Activated CD8-positive, alpha-beta memory T cell treated with anti-CD3 and anti-CD28 coated beads, Interleukin-2, amount 50 U/mL, for 24 hours (primary cell): Measurements from ENCODE around the gene CCDC40.

ENCODE experiments used
- DNase-seq: peaks from one replicate; pipeline ENCODE4 v3.0.0-alpha.2; 2020; ENCODE audit errors: extremely low read depth

The CCDC40 gene

GRCh38 chr17:80000981-80001775, 35.3 kb upstream of the CCDC40 start:
- DNase-seq: no peak

DNA sequence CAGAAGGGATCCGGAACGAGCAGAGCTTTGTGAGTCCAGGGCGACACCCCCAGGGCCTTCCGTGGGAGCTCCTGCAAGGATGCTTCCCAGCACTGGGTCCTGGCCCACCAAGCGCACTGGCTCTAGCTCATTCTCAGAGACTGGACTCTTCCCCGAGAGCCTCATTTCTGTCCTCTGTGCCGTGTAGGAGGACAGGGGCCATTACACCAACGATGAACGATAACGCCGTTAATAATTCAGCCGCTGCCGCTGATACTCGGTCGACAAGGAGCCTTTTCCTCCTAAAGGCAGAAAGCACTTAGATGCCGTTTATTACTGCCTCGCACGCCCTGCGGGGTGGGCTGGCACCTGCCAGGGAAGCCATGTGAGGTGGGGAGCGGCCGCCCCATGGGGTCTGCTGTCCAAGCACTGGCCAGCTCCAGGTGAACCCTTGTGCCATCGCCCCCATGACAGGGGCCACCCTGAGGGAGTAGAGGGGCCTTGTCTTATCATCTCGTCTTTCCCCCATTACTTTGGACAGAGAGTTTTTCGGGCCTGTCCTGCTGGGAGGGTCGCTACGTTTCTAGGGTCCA, 34.3 kb upstream of the CCDC40 start:
- no peak for DNase-seq

DNA sequence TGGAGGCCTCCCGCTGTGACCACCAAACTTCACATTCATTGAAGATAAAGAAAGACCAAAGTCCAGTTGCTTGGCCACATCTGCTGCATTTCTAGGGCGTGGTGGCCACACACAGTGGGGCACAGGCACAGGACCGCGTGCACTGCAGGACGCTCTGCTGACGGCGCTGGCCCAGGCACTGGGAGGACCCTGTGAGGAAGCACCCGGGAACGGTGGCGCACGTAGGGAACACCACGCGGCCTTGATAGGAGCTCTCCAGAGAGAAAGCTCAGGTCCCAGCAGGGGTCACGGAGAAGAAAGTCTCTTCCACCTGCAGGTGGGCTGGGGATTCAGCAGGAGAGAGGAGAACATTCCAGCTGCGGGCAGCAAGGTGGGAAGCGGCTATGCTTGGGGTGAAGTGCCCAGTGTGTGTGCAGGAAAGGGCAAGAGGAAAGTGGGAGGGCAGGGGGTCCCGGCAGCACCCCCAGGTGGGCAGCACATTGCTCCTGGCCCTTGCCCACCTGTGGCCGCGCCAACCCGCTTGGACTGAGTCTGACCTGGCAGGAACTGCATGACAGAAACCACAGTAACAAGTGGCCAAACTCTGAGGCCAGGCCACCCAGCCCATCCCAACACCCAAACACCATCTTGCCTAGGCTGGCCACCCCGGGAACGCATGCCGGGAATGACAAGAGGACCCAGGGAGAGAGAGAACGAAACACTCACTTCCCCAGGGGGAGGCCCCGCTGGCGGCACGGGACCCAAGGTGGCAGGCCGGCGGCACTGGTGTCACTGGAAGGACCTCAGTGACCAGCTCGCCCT, 33.6 kb upstream of the CCDC40 start:
- no peak for DNase-seq

GRCh38 chr17:80003969-80004368, 32.5 kb upstream of the CCDC40 start:
- no peak for DNase-seq

DNA sequence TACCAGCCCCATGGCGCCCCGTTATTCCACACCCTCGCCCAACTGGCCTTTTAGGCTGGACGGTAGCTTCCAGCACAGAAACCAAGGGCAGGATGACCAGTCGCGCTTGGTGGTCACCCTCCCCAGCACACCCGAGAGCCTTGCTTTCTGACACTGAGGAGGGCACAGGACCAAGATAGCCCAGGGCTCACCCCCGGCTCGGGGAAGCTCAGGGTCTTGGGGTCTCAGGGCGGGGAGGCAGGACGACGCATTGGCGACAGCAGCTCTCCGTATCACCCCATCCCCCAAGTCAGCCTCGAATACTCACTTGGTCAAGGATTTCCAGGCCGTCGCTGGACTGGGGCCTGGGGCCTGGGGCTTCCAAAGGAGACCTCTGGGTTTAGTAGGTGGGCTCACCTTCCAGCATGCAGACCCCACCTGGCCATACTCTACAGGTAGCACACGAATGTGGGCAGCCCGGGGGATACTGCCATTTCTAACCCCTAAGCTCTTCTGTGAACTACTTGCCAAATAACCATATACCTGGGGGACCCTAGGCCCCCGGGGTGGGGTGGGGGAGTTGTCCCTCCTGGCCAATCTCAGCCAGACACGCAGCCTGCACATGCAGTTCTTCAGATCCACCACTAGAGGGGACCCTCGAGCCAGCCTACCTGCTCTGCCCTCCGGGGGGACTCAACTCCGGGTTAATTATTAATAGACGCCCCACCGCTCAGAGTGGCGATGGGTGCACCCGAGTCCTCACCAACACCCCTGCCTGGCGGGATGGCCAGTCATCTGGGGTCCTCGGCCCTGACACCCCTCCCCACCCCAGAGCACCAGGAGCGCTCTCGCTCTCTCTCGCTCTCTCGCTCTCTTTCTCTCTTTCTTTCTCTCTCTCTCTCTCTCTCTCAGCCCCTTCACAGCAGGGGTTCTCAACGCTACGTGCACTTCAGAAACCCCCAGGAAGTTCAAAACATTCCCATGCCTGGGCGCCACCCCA, 30.8 kb upstream of the CCDC40 start:
- no peak for DNase-seq

DNA sequence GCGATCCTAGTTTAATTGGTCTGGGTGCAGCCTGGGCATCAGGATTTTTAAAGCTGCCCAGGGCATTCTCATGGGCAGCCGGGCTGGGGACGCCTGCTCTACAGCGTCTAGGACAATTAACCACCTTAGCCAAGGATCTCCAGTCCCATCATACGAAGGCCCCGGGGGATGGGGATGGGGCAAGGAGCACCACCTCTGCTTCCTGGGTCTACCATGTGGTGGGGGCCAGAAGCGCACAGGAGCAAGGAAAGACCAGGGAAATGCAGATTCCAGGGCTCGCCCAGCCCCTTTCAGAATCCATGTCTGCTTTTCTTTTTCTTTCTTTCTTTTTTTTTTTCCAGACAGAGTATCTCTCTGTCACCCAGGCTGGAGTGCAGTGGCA, 30.1 kb upstream of the CCDC40 start:
- DNase-seq: no peak

DNA sequence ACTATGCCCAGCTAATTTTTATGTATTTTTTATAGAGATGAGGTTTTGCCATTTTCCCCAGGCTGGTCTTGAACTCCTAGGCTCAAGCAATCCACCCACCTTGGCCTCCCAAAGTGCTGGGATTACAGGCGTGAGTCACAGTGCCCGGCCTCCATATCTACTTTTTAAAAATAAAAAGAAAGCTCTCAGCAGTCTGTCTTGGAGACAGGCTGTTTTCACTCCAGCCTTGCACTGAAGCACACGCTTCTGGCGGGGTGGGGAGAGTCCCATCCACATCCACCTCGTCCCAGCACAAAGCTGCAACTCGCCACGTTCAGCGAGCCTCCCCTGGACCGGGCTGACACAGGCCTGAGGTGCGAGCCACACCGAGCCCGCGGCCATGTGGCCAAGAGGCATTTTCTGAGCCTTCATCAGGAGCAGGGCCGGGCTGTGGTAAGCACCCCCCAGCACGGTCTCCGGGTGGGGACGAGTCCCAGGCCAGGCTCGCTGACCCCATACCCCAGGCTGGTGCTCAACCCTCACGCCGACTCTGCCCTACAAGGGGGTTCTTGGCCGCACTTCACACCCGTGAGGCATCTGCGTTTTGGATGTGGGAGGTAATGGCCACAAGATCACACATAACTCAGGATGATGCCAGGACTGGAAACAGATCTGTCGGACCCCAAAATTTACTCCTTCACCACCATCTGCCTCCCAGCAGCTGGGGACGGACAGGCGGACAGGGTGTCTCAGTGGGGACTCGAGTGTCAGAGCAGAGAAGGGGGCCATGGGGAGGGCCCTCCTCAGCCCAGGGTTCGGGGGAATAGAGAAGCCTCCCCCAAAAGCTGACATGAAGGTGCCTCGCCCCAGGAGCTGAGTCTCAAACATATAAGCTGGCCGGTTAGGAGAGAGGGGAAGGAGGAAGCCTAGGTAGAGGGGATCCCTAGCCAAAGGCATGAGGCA, 29.4 kb upstream of the CCDC40 start:
- DNase-seq: no peak

DNA sequence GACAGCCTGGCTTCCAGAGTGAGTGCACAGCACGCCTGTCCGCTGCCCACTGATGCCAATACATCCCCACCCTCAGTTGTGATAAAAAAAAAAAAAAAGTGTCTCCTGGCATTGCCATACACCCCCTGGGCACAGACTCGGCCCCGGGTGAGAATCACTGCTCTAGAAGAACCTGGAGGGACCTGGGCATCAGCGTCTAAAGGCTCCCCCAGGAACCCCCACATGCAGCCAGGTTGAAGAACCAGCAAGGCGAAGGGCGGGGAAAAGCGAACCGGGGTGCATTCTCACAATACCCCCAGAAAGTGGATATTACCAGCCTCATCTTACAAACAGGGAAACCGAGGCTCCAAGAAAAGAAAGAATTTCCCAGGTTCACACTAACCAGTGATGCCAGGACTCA, 28.5 kb upstream of the CCDC40 start:
- DNase-seq: no peak

GRCh38 chr17:80008383-80008840, 28.0 kb upstream of the CCDC40 start:
- DNase-seq: peak; percentile 49

GRCh38 chr17:80008848-80009247, 27.6 kb upstream of the CCDC40 start:
- DNase-seq: no peak

GRCh38 chr17:80009391-80010282, 26.8 kb upstream of the CCDC40 start:
- no peak for DNase-seq

DNA sequence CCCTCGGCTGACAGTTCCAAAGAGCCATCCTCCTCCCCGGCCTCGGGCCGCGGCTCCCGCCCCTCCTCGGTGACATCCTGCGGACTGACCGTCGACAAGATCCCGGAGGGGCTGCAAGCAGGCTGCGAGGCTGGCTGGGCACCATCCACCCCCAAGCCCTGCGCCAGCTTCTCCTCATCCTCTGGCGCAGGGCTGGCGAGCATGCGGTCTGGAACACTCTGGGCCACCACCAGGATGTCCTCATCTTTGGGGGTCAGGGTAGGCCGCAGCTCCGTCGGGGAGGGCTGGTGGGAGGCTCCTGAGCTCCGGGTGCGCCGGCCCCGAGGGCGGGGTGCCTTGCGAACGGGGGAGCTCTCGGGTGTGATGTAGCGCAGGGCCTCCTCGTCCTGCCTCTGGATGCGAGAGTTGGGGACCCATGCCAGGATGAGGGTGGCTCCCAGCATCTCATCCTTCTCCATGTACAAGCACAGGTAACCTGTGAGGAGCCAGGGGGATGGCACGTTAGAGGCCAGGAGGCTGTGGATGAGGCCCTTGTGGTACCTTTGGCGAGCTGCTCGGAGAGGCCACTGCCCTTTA, 26.1 kb upstream of the CCDC40 start:
- DNase-seq: no peak

- no peak for DNase-seq
Measured at GRCh38 chr17:80011989-80012555, 24.4 kb upstream of the CCDC40 start.

GRCh38 chr17:80012765-80013741, 23.4 kb upstream of the CCDC40 start:
- no peak for DNase-seq

DNA sequence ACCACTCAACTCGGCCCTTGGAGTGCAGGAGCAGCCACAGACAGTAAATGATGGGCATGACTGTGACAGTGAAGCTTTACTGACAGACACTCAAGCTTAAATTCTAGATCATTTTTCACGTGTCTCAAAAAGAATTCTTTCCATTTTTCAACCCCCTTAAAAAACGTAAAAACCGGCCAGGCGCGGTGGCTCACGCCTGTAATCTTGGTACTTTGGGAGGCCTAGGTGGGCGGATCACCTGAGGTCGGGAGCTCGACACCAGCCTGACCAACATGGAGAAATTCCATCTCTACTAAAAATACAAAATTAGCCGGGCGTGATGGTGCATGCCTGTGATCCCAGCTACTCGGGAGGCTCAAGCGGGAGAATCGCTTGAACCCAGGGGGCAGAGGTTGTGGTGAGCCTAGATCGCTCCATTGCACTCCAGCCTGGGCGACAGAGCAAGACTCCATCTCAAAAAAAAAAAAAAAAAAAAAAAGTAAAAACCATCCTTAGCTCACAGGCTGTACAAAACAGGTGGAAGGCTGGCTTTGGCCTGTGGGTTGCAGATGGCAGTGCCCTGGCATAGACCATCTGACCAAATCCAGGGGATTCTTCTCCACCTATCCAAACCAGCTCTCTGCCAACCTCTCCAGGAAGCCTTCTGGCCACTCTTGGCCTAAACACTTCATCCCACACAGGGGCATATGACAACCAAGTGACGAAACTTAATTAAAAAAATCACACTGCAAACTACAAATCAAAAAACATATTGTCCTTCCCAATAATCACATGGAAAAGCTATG, 19.0 kb upstream of the CCDC40 start:
- no peak for DNase-seq

GRCh38 chr17:80018917-80019651, 17.4 kb upstream of the CCDC40 start:
- no peak for DNase-seq
